SK-N-SH (cell line): Measurements from ENCODE around the gene RFX3.

Source experiments
- EP300 ChIP-seq, 2 experiments: IDR thresholded peaks; 2 replicates each; pipeline versions ENCODE4 v1.4.0 to v1.6.1; 2012; ENCODE audit warnings: borderline replicate concordance in 1 of 2, low read depth in 1 of 2, low read length in 1 of 2
- EZH2phosphoT487 ChIP-seq: fragments of 200-600 bp; sonication (generic); IDR thresholded peaks from 2 replicates; pipeline ENCODE4 v1.6.1; 2017; ENCODE audit warnings: low read depth, mixed run types, mild to moderate bottlenecking, antibody characterized with exemption, moderate library complexity, borderline replicate concordance
- FOSL2 ChIP-seq: IDR thresholded peaks from 2 replicates; pipeline ENCODE4 v1.4.0; 2012; ENCODE audit warnings: low read depth, mild to moderate bottlenecking, moderate library complexity, borderline replicate concordance
- FOXJ3 ChIP-seq: sonication (generic); formaldehyde crosslinking; IDR thresholded peaks from 2 replicates; pipeline ENCODE4 v1.5.1; 2020; ENCODE audit warnings: mild to moderate bottlenecking, missing genetic modification reagents
- GABPA ChIP-seq: IDR thresholded peaks from 2 replicates; pipeline ENCODE4 v1.4.0; 2012; ENCODE audit warnings: low read depth, mild to moderate bottlenecking
- JUND ChIP-seq: IDR thresholded peaks from 2 replicates; pipeline ENCODE4 v1.4.0; 2012
- RAD21 ChIP-seq: IDR thresholded peaks from 2 replicates; pipeline ENCODE4 v1.6.1; 2012; ENCODE audit warnings: mild to moderate bottlenecking, low read length
- RCOR1 ChIP-seq: fragments of 150-350 bp; IDR thresholded peaks from 2 replicates; pipeline ENCODE4 v1.6.1; 2017; ENCODE audit warnings: antibody characterized with exemption, low read length
- SMC3 ChIP-seq: IDR thresholded peaks from 2 replicates; pipeline ENCODE4 v1.6.1; 2012; ENCODE audit warnings: low read depth, low read length, improper control_type of control experiment
- TEAD4 ChIP-seq: IDR thresholded peaks from 2 replicates; pipeline ENCODE4 v1.4.0; 2012; ENCODE audit warnings: mild to moderate bottlenecking, borderline replicate concordance; ENCODE audit not compliant: insufficient read depth
- ZBTB33 ChIP-seq: IDR thresholded peaks from 2 replicates; pipeline ENCODE4 v1.4.0; 2012; ENCODE audit warnings: low read depth, borderline replicate concordance
- TF ChIP-seq, protein P1 (sequence below): fragments of 200-600 bp; sonication (generic); IDR thresholded peaks from 2 replicates; pipeline ENCODE4 v1.6.1; 2017; ENCODE audit warnings: antibody characterized with exemption, mild to moderate bottlenecking, moderate library complexity
- TF ChIP-seq, protein P2 (sequence below): IDR thresholded peaks from 2 replicates; pipeline ENCODE4 v1.6.1; 2012; ENCODE audit warnings: mild to moderate bottlenecking, low read depth, low read length, moderate library complexity

DNA sequence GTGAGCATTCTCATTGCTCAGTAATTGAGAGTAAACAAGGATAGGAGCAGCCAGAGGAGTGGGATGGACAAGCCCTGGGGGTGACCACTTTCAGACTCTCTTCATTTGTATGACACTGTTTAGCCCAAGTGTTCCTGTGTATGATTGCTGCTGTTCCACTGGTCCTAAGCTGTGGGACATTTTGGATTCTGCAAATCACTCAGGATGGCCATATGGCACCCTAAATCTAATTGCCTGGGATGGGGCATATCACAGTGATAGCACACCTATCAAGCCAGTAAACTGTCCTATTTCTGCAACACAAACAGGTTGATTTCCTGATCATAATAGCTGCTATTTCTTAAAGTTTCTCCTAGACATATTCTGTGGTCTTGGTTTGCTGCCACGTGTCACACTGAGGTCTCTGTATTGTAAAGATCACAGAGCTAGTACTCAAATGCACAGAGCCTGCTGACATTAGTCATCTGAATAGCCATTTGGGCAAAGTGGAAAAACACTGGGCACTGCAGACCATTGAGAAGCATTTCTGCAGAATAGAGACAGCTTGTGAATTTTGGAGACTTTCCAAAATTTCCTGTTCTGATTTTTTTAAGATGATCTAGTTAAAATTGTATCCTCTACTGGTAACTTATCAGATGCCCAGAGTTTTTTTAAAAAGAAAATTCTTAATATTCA lies 320.2 kb downstream of the RFX3 start:
- no peak for TF ChIP-seq FOSL2
- TF ChIP-seq, protein P1, sequence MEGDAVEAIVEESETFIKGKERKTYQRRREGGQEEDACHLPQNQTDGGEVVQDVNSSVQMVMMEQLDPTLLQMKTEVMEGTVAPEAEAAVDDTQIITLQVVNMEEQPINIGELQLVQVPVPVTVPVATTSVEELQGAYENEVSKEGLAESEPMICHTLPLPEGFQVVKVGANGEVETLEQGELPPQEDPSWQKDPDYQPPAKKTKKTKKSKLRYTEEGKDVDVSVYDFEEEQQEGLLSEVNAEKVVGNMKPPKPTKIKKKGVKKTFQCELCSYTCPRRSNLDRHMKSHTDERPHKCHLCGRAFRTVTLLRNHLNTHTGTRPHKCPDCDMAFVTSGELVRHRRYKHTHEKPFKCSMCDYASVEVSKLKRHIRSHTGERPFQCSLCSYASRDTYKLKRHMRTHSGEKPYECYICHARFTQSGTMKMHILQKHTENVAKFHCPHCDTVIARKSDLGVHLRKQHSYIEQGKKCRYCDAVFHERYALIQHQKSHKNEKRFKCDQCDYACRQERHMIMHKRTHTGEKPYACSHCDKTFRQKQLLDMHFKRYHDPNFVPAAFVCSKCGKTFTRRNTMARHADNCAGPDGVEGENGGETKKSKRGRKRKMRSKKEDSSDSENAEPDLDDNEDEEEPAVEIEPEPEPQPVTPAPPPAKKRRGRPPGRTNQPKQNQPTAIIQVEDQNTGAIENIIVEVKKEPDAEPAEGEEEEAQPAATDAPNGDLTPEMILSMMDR = no peak
- no peak for TF ChIP-seq RCOR1
- TF ChIP-seq TEAD4 = no peak
- TF ChIP-seq EZH2phosphoT487 = no peak
- TF ChIP-seq, protein P2, sequence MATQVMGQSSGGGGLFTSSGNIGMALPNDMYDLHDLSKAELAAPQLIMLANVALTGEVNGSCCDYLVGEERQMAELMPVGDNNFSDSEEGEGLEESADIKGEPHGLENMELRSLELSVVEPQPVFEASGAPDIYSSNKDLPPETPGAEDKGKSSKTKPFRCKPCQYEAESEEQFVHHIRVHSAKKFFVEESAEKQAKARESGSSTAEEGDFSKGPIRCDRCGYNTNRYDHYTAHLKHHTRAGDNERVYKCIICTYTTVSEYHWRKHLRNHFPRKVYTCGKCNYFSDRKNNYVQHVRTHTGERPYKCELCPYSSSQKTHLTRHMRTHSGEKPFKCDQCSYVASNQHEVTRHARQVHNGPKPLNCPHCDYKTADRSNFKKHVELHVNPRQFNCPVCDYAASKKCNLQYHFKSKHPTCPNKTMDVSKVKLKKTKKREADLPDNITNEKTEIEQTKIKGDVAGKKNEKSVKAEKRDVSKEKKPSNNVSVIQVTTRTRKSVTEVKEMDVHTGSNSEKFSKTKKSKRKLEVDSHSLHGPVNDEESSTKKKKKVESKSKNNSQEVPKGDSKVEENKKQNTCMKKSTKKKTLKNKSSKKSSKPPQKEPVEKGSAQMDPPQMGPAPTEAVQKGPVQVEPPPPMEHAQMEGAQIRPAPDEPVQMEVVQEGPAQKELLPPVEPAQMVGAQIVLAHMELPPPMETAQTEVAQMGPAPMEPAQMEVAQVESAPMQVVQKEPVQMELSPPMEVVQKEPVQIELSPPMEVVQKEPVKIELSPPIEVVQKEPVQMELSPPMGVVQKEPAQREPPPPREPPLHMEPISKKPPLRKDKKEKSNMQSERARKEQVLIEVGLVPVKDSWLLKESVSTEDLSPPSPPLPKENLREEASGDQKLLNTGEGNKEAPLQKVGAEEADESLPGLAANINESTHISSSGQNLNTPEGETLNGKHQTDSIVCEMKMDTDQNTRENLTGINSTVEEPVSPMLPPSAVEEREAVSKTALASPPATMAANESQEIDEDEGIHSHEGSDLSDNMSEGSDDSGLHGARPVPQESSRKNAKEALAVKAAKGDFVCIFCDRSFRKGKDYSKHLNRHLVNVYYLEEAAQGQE = no peak
- no peak for TF ChIP-seq RAD21
- no peak for TF ChIP-seq JUND
- no peak for TF ChIP-seq EP300 (IDR thresholded peaks at IDR 0.05; ENCODE audit: borderline replicate concordance in 1 of 2, low read depth in 1 of 2, low read length in 1 of 2)
- no peak for TF ChIP-seq FOXJ3
- no peak for TF ChIP-seq SMC3
- no peak for TF ChIP-seq ZBTB33
- TF ChIP-seq GABPA = no peak
